ENCODE measurements around the gene SEMA4G.
"Not testable (repeated sequence)": the region's sequence is repeated elsewhere in the genome, so short reads cannot be mapped to it uniquely, and the experiment has no call there.

SEMA4G gene

GRCh38 chr10:100970914-100971811 lies 1.9 kb downstream of the SEMA4G start:
- no peak for DNase-seq

- DNase-seq: no peak
Measured at GRCh38 chr10:100972115-100972903, 3.0 kb downstream of the SEMA4G start.

- DNase-seq: no peak
Measured at GRCh38 chr10:100972904-100973535, 3.7 kb downstream of the SEMA4G start.

GRCh38 chr10:100975397-100975796 lies 6.1 kb downstream of the SEMA4G start:
- not testable (repeated sequence) for DNase-seq

GRCh38 chr10:100976906-100977305 lies 7.6 kb downstream of the SEMA4G start:
- no peak for DNase-seq

- DNase-seq: no peak
Measured at GRCh38 chr10:100977436-100977835, 8.1 kb downstream of the SEMA4G start.

GRCh38 chr10:100978121-100978900 lies 9.0 kb downstream of the SEMA4G start:
- DNase-seq: no peak

- no peak for DNase-seq
Measured at GRCh38 chr10:100978901-100979195, 9.5 kb downstream of the SEMA4G start.

GRCh38 chr10:100979791-100980272 lies 10.5 kb downstream of the SEMA4G start:
- no peak for DNase-seq

- no peak for DNase-seq
Measured at GRCh38 chr10:100980311-100980710, 11.0 kb downstream of the SEMA4G start.

GRCh38 chr10:100980711-100981110 lies 11.4 kb downstream of the SEMA4G start:
- no peak for DNase-seq

- DNase-seq: no peak
Measured at GRCh38 chr10:100981178-100981772, 12.0 kb downstream of the SEMA4G start.

GRCh38 chr10:100982916-100983830 lies 13.9 kb downstream of the SEMA4G start:
- DNase-seq: peak; percentile 30

- DNase-seq: no peak
Measured at GRCh38 chr10:100983868-100984671, 14.8 kb downstream of the SEMA4G start.

- DNase-seq: no peak
Measured at GRCh38 chr10:100984672-100985177, 15.4 kb downstream of the SEMA4G start.

GRCh38 chr10:100985336-100985735 lies 16.0 kb downstream of the SEMA4G start:
- no peak for DNase-seq

GRCh38 chr10:100986623-100986951 lies 17.3 kb downstream of the SEMA4G start:
- DNase-seq: no peak

- peak; percentile 85 for DNase-seq
Measured at GRCh38 chr10:100986952-100987684, 17.8 kb downstream of the SEMA4G start, which contains the start of the genes MRPL43 and TWNK. MRPL43 (minus strand) TSS chr10:100987497; CDS start chr10:100987443, 54 bp downstream. TWNK (plus strand) TSS chr10:100987543; CDS start chr10:100988211, 668 bp downstream.

GRCh38 chr10:100987685-100988049 lies 18.4 kb downstream of the SEMA4G start:
- no peak for DNase-seq

Measured in NCI-H82 (cell line).